IMR-90 (cell line): ENCODE data around the gene CCM2. TPM values are rescaled to one million over a fixed set of nuclear protein-coding genes. Genes with fewer than 3 reads are reported as not detected.

Experiments
- ATAC-seq: fragments of 200-7000 bp; cut with Tn5 transposase; 2 replicates; pipeline ENCODE4 v1.9.1; 2020; ENCODE audit warnings: low read depth, mild to moderate bottlenecking, moderate library complexity
- BruUV-seq: library from RNA; stranded (reverse); fragments of 400-500 nt; replicated peaks from 2 replicates; lab custom pipeline; 2021; lab: Mats Ljungman, UMichigan
- CTCF ChIA-PET: fragments of 300-600 bp; formaldehyde crosslinking; extraction: SDS; loops from one replicate; lab custom pipeline; 2021; ENCODE audit warnings: antibody characterized with exemption; lab: Yijun Ruan, JAX
- POLR2A ChIA-PET: fragments of 300-600 bp; sonication (Branson Sonifier 250); formaldehyde crosslinking; loops from one replicate; lab custom pipeline; 2022; ENCODE audit warnings: antibody characterized with exemption; ENCODE audit not compliant: unreplicated experiment; lab: Charles Lee
- DNase-seq: peaks from one replicate; pipeline ENCODE4 v3.0.0; 2013
- H2AFZ ChIP-seq: replicated peaks from 2 replicates; pipeline ENCODE3; 2013; ENCODE audit warnings: low read length, mild to moderate bottlenecking; ENCODE audit not compliant: poor library complexity
- H2AK5ac ChIP-seq: 2 replicates; pipeline ENCODE4 v1.6.1; 2013; ENCODE audit warnings: low read depth, low read length, inconsistent platforms
- H2AK9ac ChIP-seq: replicated peaks from 2 replicates; pipeline ENCODE3; 2013; ENCODE audit warnings: mild to moderate bottlenecking, low read depth, low read length, moderate library complexity; ENCODE audit not compliant: poor library complexity
- H2BK120ac ChIP-seq: 2 replicates; pipeline ENCODE4 v1.6.1; 2013; ENCODE audit warnings: low read depth, low read length, inconsistent platforms
- H2BK15ac ChIP-seq: 3 replicates; pipeline ENCODE4 v1.6.1; 2013; ENCODE audit warnings: low read depth, low read length, inconsistent platforms
- H2BK20ac ChIP-seq: 2 replicates; pipeline ENCODE4 v1.6.1; 2013; ENCODE audit warnings: low read depth, mild to moderate bottlenecking, inconsistent platforms, low read length, moderate library complexity
- H2BK5ac ChIP-seq: 2 replicates; pipeline ENCODE4 v1.6.1; 2013; ENCODE audit warnings: mild to moderate bottlenecking, low read depth, low read length, inconsistent platforms; ENCODE audit not compliant: poor library complexity, severe bottlenecking
- H3K14ac ChIP-seq: replicated peaks from 2 replicates; pipeline ENCODE4 v1.6.1; 2013; ENCODE audit warnings: low read depth, low read length, inconsistent platforms
- H3K18ac ChIP-seq: 2 replicates; pipeline ENCODE4 v1.6.1; 2013; ENCODE audit warnings: low read depth, low read length, control low read depth
- H3K23ac ChIP-seq: 2 replicates; pipeline ENCODE4 v1.6.1; 2013; ENCODE audit warnings: low read depth, low read length, inconsistent platforms
- H3K27ac ChIP-seq: 2 replicates; pipeline ENCODE4 v1.5.1; 2013; ENCODE audit warnings: mild to moderate bottlenecking, control low read depth, low read length; ENCODE audit not compliant: insufficient read depth
- H3K27me3 ChIP-seq: 2 replicates; pipeline ENCODE4 v1.6.1; 2013; ENCODE audit warnings: low read length; ENCODE audit not compliant: control insufficient read depth, insufficient read depth
- H3K36me3 ChIP-seq: 2 replicates; pipeline ENCODE4 v1.6.1; 2013; ENCODE audit warnings: low read length, mixed read lengths; ENCODE audit not compliant: control insufficient read depth, insufficient read depth
- H3K4ac ChIP-seq: 2 replicates; pipeline ENCODE4 v1.6.1; 2013; ENCODE audit warnings: low read depth, low read length, inconsistent platforms
- H3K4me1 ChIP-seq: 2 replicates; pipeline ENCODE4 v1.6.1; 2013; ENCODE audit warnings: low read length, mixed read lengths; ENCODE audit not compliant: control insufficient read depth, insufficient read depth
- H3K4me2 ChIP-seq: 2 replicates; pipeline ENCODE4 v1.6.1; 2013; ENCODE audit warnings: low read depth, mild to moderate bottlenecking, control low read depth, low read length, moderate library complexity
- H3K4me3 ChIP-seq: 2 replicates; pipeline ENCODE4 v1.5.1; 2013; ENCODE audit warnings: low read depth, mild to moderate bottlenecking, control low read depth, low read length, moderate library complexity; ENCODE audit not compliant: insufficient read depth
- H3K56ac ChIP-seq: 2 replicates; pipeline ENCODE4 v1.6.1; 2013; ENCODE audit warnings: low read length, inconsistent platforms; ENCODE audit not compliant: insufficient read depth; ENCODE audit errors: extremely low read depth
- H3K79me1 ChIP-seq, 2 experiments: 2 replicates each; pipeline ENCODE4 v1.6.1; 2013; ENCODE audit warnings: low read length in 2 of 2, inconsistent platforms in 1 of 2, low read depth in 1 of 2
- H3K9ac ChIP-seq: 2 replicates; pipeline ENCODE4 v1.6.1; 2013; ENCODE audit warnings: low read depth, low read length, control low read depth
- H3K9me1 ChIP-seq: 2 replicates; pipeline ENCODE4 v1.6.1; 2013; ENCODE audit warnings: low read length, inconsistent platforms; ENCODE audit not compliant: insufficient read depth
- H3K9me3 ChIP-seq: 2 replicates; pipeline ENCODE4 v1.6.1; 2013; ENCODE audit warnings: low read length; ENCODE audit not compliant: control insufficient read depth, insufficient read depth
- H4K20me1 ChIP-seq: 2 replicates; pipeline ENCODE4 v1.6.1; 2013; ENCODE audit warnings: low read length, inconsistent platforms; ENCODE audit not compliant: insufficient read depth
- H4K5ac ChIP-seq: 2 replicates; pipeline ENCODE4 v1.6.1; 2013; ENCODE audit warnings: mild to moderate bottlenecking, low read depth, low read length, control low read depth
- H4K8ac ChIP-seq, 2 experiments: 2 replicates each; pipeline ENCODE4 v1.6.1; 2013; ENCODE audit warnings: low read depth in 2 of 2, low read length in 2 of 2, control low read depth in 1 of 2, inconsistent platforms in 1 of 2
- H4K91ac ChIP-seq: 2 replicates; pipeline ENCODE4 v1.6.1; 2013; ENCODE audit warnings: low read depth, low read length, inconsistent platforms; ENCODE audit not compliant: insufficient read depth
- BHLHE40 ChIP-seq: fragments of 150-350 bp; IDR thresholded peaks from 2 replicates; pipeline ENCODE4 v1.6.1; 2016; ENCODE audit warnings: mild to moderate bottlenecking, low read depth, low read length
- CHD1 ChIP-seq: IDR thresholded peaks from 2 replicates; pipeline ENCODE4 v1.6.1; 2012; ENCODE audit warnings: low read depth, low read length, improper control_type of control experiment
- FOS ChIP-seq: fragments of 150-350 bp; IDR thresholded peaks from 2 replicates; pipeline ENCODE4 v1.6.1; 2016; ENCODE audit warnings: low read depth, low read length
- MAFK ChIP-seq: IDR thresholded peaks from 2 replicates; pipeline ENCODE4 v1.6.1; 2012; ENCODE audit warnings: low read depth, low read length, improper control_type of control experiment
- MXI1 ChIP-seq: IDR thresholded peaks from 2 replicates; pipeline ENCODE4 v1.6.1; 2012; ENCODE audit warnings: low read depth, mild to moderate bottlenecking, low read length, moderate library complexity, borderline replicate concordance
- NFE2L2 ChIP-seq: fragments of 150-350 bp; IDR thresholded peaks from 2 replicates; pipeline ENCODE4 v1.6.1; 2016; ENCODE audit warnings: low read depth, mild to moderate bottlenecking, low read length
- POLR2A ChIP-seq: IDR thresholded peaks from 2 replicates; pipeline ENCODE4 v1.6.1; 2012; ENCODE audit warnings: mild to moderate bottlenecking, low read depth, low read length
- RAD21 ChIP-seq: IDR thresholded peaks from 2 replicates; pipeline ENCODE4 v1.6.1; 2012; ENCODE audit warnings: low read length, improper control_type of control experiment
- RFX5 ChIP-seq: IDR thresholded peaks from 2 replicates; pipeline ENCODE4 v1.8.0; 2012; ENCODE audit warnings: low read depth, mild to moderate bottlenecking, low read length, moderate library complexity
- SMC3 ChIP-seq: fragments of 150-350 bp; IDR thresholded peaks from 2 replicates; pipeline ENCODE4 v1.6.1; 2016; ENCODE audit warnings: low read depth, mild to moderate bottlenecking, antibody characterized with exemption, low read length, moderate library complexity
- WGBS, 2 experiments: methylation state at CpG; one replicate each; pipeline versions ENCODE4 v1.1.5 to v1.1.7; 2013; ENCODE audit warnings: missing lambda C conversion rate in 2 of 2; ENCODE audit not compliant: insufficient read length in 1 of 2; ENCODE audit errors: extremely low coverage in 2 of 2; 5-methylcytosine and 5-hydroxymethylcytosine counted together
- dilution Hi-C: fragments of 300-500 bp; cut with HindIII; formaldehyde crosslinking; loops from one replicate; pipeline ENCODE4 v1.14.3; 2018; ENCODE audit warnings: low sequenced_read_pairs; ENCODE audit not compliant: unreplicated experiment
- in situ Hi-C: fragments of 300-500 bp; cut with MboI; formaldehyde crosslinking; loops from 3 replicates; pipeline ENCODE4 v1.14.3; 2019; ENCODE audit warnings: low sequenced_read_pairs, inconsistent platforms, mixed read lengths
- intact Hi-C: fragments of 100-400 bp; cut with micrococcal nuclease; formaldehyde crosslinking; loops from 2 replicates; pipeline ENCODE4 v1.10.0; 2022
- polyA plus RNA-seq, 3 experiments: library from polyadenylated mRNA; depleted of rRNA; stranded (reverse); fragments of >200 nt; gene quantifications; 2 replicates each; pipeline ENCODE4 v1.2.3, GENCODE V29; 2012; ENCODE audit warnings: low replicate concordance in 1 of 3
- total RNA-seq: library from RNA; depleted of rRNA; stranded (reverse); fragments of >200 nt; gene quantifications from 2 replicates; pipeline ENCODE4 v1.2.3, GENCODE V29; 2012
- TF ChIP-seq, protein P1 (sequence below): fragments of 150-350 bp; IDR thresholded peaks from 2 replicates; pipeline ENCODE4 v1.6.1; 2016; ENCODE audit warnings: low read depth, mild to moderate bottlenecking, low read length, moderate library complexity, borderline replicate concordance

The CCM2 gene
- total and polyA plus RNA-seq, 2 of the 4 experiments (the other 2 are of a cell fraction), result 65.2 to 78.5 TPM

- ChIA-PET CTCF (no interaction called here), POLR2A (no interaction called here)
- Histone ChIP-seq H3K4me3 (no peak overlapping the region), H3K79me1 (peaks cover 2 to 14% of the 10 kb centered on the region in 2 experiments; a peak in 2 of 4 replicates), H3K4ac (no peak overlapping the region), H4K5ac (no peak overlapping the region), H3K4me1 (peaks cover under 1% of the 10 kb centered on the region; the same call in 1 of the 2 replicates), H2BK15ac (no peak overlapping the region), H2AK5ac (no peak overlapping the region), H3K27me3 (no peaks in the 10 kb centered on the region), H2AFZ (no peak overlapping the region), H3K14ac (no peak overlapping the region), H3K36me3 (no peaks in the 10 kb centered on the region), H2AK9ac (no peak overlapping the region), H3K56ac (no peak overlapping the region), H3K9ac (no peak overlapping the region), H4K91ac (no peak overlapping the region), H3K9me3 (no peaks in the 10 kb centered on the region), H3K27ac (no peak overlapping the region), H4K8ac (no peak overlapping the region), H3K23ac (no peak overlapping the region), H2BK5ac (no peak overlapping the region), H2BK120ac (no peak overlapping the region), H3K18ac (no peak overlapping the region), H3K4me2 (no peak overlapping the region), H4K20me1 (peaks cover 4% of the 10 kb centered on the region; the same call in 1 of the 2 replicates), H2BK20ac (no peak overlapping the region), H3K9me1 (no peaks in the 10 kb centered on the region; the same call in 1 of the 2 replicates)
- dilution Hi-C loops, result no loop called here
- no TSS peak for BruUV-seq
- no CpG with 5 or more reads among the region's 8 CpGs for WGBS, 2 experiments
- in situ Hi-C loops, result no loop called here
- TF ChIP-seq CHD1, result no peak
- no peak for TF ChIP-seq FOS
- no peak for TF ChIP-seq BHLHE40
- no peak for TF ChIP-seq RAD21
- TF ChIP-seq POLR2A, result no peak
- TF ChIP-seq, protein P1, sequence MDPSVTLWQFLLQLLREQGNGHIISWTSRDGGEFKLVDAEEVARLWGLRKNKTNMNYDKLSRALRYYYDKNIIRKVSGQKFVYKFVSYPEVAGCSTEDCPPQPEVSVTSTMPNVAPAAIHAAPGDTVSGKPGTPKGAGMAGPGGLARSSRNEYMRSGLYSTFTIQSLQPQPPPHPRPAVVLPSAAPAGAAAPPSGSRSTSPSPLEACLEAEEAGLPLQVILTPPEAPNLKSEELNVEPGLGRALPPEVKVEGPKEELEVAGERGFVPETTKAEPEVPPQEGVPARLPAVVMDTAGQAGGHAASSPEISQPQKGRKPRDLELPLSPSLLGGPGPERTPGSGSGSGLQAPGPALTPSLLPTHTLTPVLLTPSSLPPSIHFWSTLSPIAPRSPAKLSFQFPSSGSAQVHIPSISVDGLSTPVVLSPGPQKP, result no peak
- TF ChIP-seq MAFK, result no peak
- no peak for TF ChIP-seq MXI1
- no peak for TF ChIP-seq NFE2L2
- TF ChIP-seq SMC3, result no peak
- no peak for TF ChIP-seq RFX5
- intact Hi-C loops, result no loop called here
- DNase-seq, result no peak
- ATAC-seq, result no peak
Observed at GRCh38 chr7:44995555-44996493, 4.2 kb upstream of the CCM2 start.
